ENCODE results near the gene ADAMTS1.
"Not testable (repeated sequence)": the region's sequence is repeated elsewhere in the genome, so short reads cannot be mapped to it uniquely, and the experiment has no call there.

The ADAMTS1 gene

DNA sequence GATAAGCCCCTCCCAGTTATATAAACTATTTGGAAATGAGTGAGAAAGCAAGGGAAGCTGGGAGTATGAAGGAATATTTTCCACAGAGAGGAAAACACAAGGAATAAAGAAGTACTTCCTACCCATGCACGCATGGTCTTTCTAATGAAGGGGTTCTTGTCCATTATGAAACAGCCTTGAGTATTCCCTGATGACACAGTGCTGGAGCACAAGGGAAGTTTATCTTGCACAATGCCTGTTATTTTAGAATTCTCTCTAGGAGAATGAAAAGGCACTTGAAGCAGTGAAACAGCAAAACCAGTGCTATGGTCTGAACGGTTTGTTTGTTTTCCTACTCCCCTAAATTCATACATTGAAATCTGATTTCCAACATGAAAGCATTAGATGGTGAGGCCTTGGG, 38.6 kb upstream of the ADAMTS1 start:
- no peaks in the 10 kb centered on the region for H3K27me3 ChIP-seq (ENCODE audit: insufficient read depth, low read length, poor library complexity)
- no peak overlapping the region for H3K9ac ChIP-seq (ENCODE audit: low read length)
- no peak overlapping the region for H3K4me2 ChIP-seq (ENCODE audit: low read length)
- H3K4ac ChIP-seq (ENCODE audit: low read depth, low read length): no peak overlapping the region
- no peak overlapping the region for H3K23ac ChIP-seq (ENCODE audit: low read length)
- no peak overlapping the region for H2BK5ac ChIP-seq (ENCODE audit: low read length)
- no peak overlapping the region for H3K56ac ChIP-seq (ENCODE audit: low read length)
- no CpG with 5 or more reads among the region's 2 CpGs for WGBS (ENCODE audit: extremely low coverage, insufficient coverage, low lambda C conversion rate)
- no peaks in the 10 kb centered on the region for H3K79me1 ChIP-seq (ENCODE audit: low read length)
- H2BK15ac ChIP-seq (replicated peaks; ENCODE audit: low read depth): no peak overlapping the region
- no peaks in the 10 kb centered on the region for H3K79me2 ChIP-seq (ENCODE audit: control insufficient read depth, insufficient read depth, low read length)
- no peak overlapping the region for H3K4me3 ChIP-seq (ENCODE audit: low read length)
- no peak overlapping the region for H3K18ac ChIP-seq (ENCODE audit: low read length)
- no peak overlapping the region for H4K8ac ChIP-seq (ENCODE audit: low read depth, low read length)
- H2BK120ac ChIP-seq (ENCODE audit: low read depth, low read length): no peak overlapping the region
- no peak overlapping the region for H4K5ac ChIP-seq (ENCODE audit: low read length)
- no peak overlapping the region for H3K27ac ChIP-seq (ENCODE audit: low read depth, low read length)
- no peak for DNase-seq
- H3K36me3 ChIP-seq (ENCODE audit: control insufficient read depth, insufficient read depth, low read length): no peaks in the 10 kb centered on the region
- H3K4me1 ChIP-seq (ENCODE audit: control insufficient read depth, low read depth, low read length): no peaks in the 10 kb centered on the region
- H2AK5ac ChIP-seq (ENCODE audit: low read length): no peak overlapping the region

DNA sequence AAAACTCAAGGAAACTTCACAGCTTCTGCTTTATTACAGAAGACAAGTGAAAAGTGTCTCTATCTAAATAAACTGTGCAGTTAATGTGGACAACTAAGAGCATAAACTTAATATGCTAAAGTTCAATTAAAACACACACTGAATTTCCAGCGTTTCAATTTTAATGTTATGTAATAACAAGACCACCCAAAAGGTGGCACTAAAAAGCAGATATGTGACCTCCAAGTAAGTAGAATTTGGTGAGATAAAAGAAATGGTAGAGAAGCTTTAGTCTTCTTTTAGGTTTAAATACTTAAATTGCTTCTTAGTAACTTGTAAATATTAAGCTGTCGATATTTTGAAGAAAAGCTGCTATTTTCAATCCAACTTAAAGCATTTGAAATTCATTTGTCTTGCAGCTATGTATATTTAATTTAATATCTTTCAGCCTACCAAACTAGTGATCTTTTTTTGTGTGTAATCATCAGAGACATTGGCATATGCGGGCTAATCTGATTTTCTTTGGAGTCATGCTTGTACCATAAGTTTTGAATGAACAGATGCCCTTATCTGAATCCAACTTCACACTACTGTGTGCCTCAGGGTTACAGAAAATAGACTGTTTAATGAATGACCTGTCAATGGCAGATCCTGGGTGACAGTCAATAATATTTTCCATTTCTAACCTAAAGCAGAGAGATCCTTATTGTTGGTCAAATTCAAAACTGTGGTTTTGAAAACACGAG, 36.5 kb upstream of the ADAMTS1 start:
- no CpG with 5 or more reads among the region's 4 CpGs for WGBS (ENCODE audit: extremely low coverage, insufficient coverage, low lambda C conversion rate)

DNA sequence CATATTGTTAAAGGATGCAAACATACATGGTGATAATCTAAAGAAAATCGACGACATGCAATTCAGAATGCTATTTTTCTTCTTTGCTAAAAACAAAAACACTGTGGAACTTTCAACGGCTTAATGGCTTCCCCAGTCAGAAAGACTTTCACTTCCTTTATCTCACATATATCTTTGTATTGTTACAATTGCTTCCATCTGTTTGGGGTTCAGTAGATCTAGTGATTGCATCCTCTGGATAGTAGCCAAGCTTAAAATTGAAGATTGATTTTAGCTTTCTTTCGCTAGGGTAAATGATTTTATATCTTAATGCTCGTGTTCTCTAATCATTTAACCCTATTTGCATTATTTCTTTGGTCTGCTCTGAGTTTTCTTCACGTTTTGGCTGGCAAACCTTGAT, 31.8 kb upstream of the ADAMTS1 start:
- H3K27ac ChIP-seq (ENCODE audit: low read depth, low read length): no peak overlapping the region
- no peak overlapping the region for H2AK5ac ChIP-seq (ENCODE audit: low read length)

More for the DNA sequence above, 36.5 kb upstream of the ADAMTS1 start:
- H3K36me3 ChIP-seq (ENCODE audit: control insufficient read depth, insufficient read depth, low read length): no peaks in the 10 kb centered on the region
- no peaks in the 10 kb centered on the region for H3K4me1 ChIP-seq (ENCODE audit: control insufficient read depth, low read depth, low read length)
- H4K5ac ChIP-seq (ENCODE audit: low read length): no peak overlapping the region
- peak; percentile 32 for DNase-seq
- H3K27ac ChIP-seq (ENCODE audit: low read depth, low read length): no peak overlapping the region
- no peak overlapping the region for H3K56ac ChIP-seq (ENCODE audit: low read length)
- no peak overlapping the region for H4K8ac ChIP-seq (ENCODE audit: low read depth, low read length)
- no peaks in the 10 kb centered on the region for H3K79me2 ChIP-seq (ENCODE audit: control insufficient read depth, insufficient read depth, low read length)
- no peaks in the 10 kb centered on the region for H3K79me1 ChIP-seq (ENCODE audit: low read length)
- no peaks in the 10 kb centered on the region for H3K27me3 ChIP-seq (ENCODE audit: insufficient read depth, low read length, poor library complexity)
- H2BK5ac ChIP-seq (ENCODE audit: low read length): no peak overlapping the region
- no peak overlapping the region for H3K23ac ChIP-seq (ENCODE audit: low read length)
- H2BK15ac ChIP-seq (replicated peaks; ENCODE audit: low read depth): no peak overlapping the region
- no peak overlapping the region for H2BK120ac ChIP-seq (ENCODE audit: low read depth, low read length)
- H3K4me3 ChIP-seq (ENCODE audit: low read length): no peak overlapping the region
- no peak overlapping the region for H2AK5ac ChIP-seq (ENCODE audit: low read length)
- H3K4ac ChIP-seq (ENCODE audit: low read depth, low read length): no peak overlapping the region
- H3K9ac ChIP-seq (ENCODE audit: low read length): no peak overlapping the region
- no peak overlapping the region for H3K4me2 ChIP-seq (ENCODE audit: low read length)
- no peak overlapping the region for H3K18ac ChIP-seq (ENCODE audit: low read length)

DNA sequence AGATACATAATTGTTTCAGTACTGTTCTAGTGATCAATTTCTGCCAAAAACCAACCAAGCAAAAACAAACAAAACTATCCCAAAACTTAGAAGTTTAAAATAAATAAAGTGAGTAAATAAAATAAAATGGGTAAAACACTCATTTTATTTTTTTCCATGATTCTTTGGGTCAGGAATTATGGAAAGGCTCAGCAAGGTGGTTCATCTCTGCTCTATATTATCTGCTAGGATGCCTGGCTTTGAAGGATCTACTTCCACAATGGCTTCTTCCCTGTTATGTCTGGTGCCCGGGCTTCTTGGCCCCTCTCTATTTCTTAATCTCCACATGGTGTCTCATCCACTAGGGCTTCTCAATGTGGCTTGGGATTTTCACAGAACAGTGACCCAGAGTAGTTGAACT, 29.1 kb upstream of the ADAMTS1 start:
- H3K27ac ChIP-seq (ENCODE audit: low read depth, low read length): no peak overlapping the region
- no peak overlapping the region for H3K4me3 ChIP-seq (ENCODE audit: low read length)
- H3K4ac ChIP-seq (ENCODE audit: low read depth, low read length): no peak overlapping the region
- H4K8ac ChIP-seq (ENCODE audit: low read depth, low read length): no peak overlapping the region
- H3K9ac ChIP-seq (ENCODE audit: low read length): no peak overlapping the region
- H3K79me1 ChIP-seq (ENCODE audit: low read length): no peaks in the 10 kb centered on the region
- no peak overlapping the region for H2BK120ac ChIP-seq (ENCODE audit: low read depth, low read length)
- H3K4me2 ChIP-seq (ENCODE audit: low read length): no peak overlapping the region
- H3K79me2 ChIP-seq (ENCODE audit: control insufficient read depth, insufficient read depth, low read length): no peaks in the 10 kb centered on the region
- no peak overlapping the region for H2BK15ac ChIP-seq (replicated peaks; ENCODE audit: low read depth)
- no CpG with 5 or more reads among the region's 1 CpG for WGBS (ENCODE audit: extremely low coverage, insufficient coverage, low lambda C conversion rate)
- H3K27me3 ChIP-seq (ENCODE audit: insufficient read depth, low read length, poor library complexity): no peaks in the 10 kb centered on the region
- no peak overlapping the region for H3K56ac ChIP-seq (ENCODE audit: low read length)
- no peaks in the 10 kb centered on the region for H3K4me1 ChIP-seq (ENCODE audit: control insufficient read depth, low read depth, low read length)
- DNase-seq: no peak
- H3K36me3 ChIP-seq (ENCODE audit: control insufficient read depth, insufficient read depth, low read length): no peaks in the 10 kb centered on the region
- H3K18ac ChIP-seq (ENCODE audit: low read length): no peak overlapping the region
- no peak overlapping the region for H2AK5ac ChIP-seq (ENCODE audit: low read length)
- H2BK5ac ChIP-seq (ENCODE audit: low read length): no peak overlapping the region
- no peak overlapping the region for H3K23ac ChIP-seq (ENCODE audit: low read length)
- no peak overlapping the region for H4K5ac ChIP-seq (ENCODE audit: low read length)

More for the DNA sequence above, 31.8 kb upstream of the ADAMTS1 start:
- Histone ChIP-seq H2BK120ac (ENCODE audit: low read depth, low read length) (no peak overlapping the region), H3K4me2 (ENCODE audit: low read length) (no peak overlapping the region), H4K8ac (ENCODE audit: low read depth, low read length) (no peak overlapping the region), H3K4ac (ENCODE audit: low read depth, low read length) (no peak overlapping the region), H3K9ac (ENCODE audit: low read length) (no peak overlapping the region), H3K27me3 (ENCODE audit: insufficient read depth, low read length, poor library complexity) (no peaks in the 10 kb centered on the region), H3K18ac (ENCODE audit: low read length) (no peak overlapping the region), H3K4me3 (ENCODE audit: low read length) (no peak overlapping the region), H2BK5ac (ENCODE audit: low read length) (no peak overlapping the region), H3K79me1 (ENCODE audit: low read length) (no peaks in the 10 kb centered on the region), H4K5ac (ENCODE audit: low read length) (no peak overlapping the region), H3K56ac (ENCODE audit: low read length) (no peak overlapping the region), H3K36me3 (ENCODE audit: control insufficient read depth, insufficient read depth, low read length) (no peaks in the 10 kb centered on the region), H3K79me2 (ENCODE audit: control insufficient read depth, insufficient read depth, low read length) (no peaks in the 10 kb centered on the region), H3K23ac (ENCODE audit: low read length) (no peak overlapping the region), H3K4me1 (ENCODE audit: control insufficient read depth, low read depth, low read length) (no peaks in the 10 kb centered on the region), H2BK15ac (replicated peaks; ENCODE audit: low read depth) (no peak overlapping the region)
- DNase-seq: no peak
- no CpG with 5 or more reads among the region's 6 CpGs for WGBS (ENCODE audit: extremely low coverage, insufficient coverage, low lambda C conversion rate)

DNA sequence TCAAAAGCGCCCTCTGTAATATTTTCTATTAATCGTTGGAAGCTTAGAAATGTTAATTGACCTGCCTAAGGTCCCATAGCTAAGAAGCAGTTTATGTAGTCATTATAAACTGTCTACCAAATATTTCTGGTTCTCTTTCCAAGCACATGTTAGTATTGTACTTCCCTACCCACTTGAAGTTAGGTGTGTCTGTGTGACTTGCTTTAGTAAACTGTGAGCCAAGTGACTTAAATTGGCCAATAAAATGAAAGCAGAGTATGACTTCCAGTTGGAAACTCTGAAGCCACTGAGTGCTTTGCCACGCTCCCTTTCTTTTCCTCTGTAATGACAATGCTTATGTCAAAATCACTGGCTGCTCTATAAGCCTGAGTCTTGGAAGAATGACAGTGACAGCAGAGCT, 20.6 kb upstream of the ADAMTS1 start:
- Histone ChIP-seq H3K4me1 (ENCODE audit: control insufficient read depth, low read depth, low read length) (no peaks in the 10 kb centered on the region), H2AK5ac (ENCODE audit: low read length) (no peak overlapping the region)
- no CpG with 5 or more reads among the region's 3 CpGs for WGBS (ENCODE audit: extremely low coverage, insufficient coverage, low lambda C conversion rate)

DNA sequence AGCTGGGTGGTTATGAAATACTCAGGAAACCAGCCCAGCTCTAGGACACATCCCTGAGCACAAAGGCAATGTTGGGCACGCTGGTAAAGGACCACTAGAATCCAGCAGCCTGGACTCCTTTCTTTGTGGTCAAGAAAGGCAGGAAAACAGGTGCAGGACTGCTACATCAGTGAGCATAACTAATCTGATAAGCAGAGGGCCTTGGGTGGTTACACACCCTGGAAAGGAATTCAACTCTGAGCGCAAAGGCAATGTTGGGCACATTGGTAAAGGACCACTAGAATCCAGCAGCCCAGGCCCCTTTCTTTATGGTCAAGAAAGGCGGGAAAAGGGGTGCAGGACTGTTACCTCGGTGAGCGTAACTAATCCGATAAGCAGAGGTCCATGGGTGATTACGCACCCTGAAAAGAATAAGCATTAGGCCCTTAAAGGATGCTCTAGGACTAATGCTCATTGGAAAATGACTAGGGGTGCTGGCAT, 11.7 kb upstream of the ADAMTS1 start:
- not testable (repeated sequence) for H3K36me3 ChIP-seq (ENCODE audit: control insufficient read depth, insufficient read depth, low read length); H2BK5ac ChIP-seq (ENCODE audit: low read length); H3K9ac ChIP-seq (ENCODE audit: low read length); H3K56ac ChIP-seq (ENCODE audit: low read length); H4K5ac ChIP-seq (ENCODE audit: low read length); H4K8ac ChIP-seq (ENCODE audit: low read depth, low read length); H3K79me1 ChIP-seq (ENCODE audit: low read length); H3K18ac ChIP-seq (ENCODE audit: low read length); H3K4ac ChIP-seq (ENCODE audit: low read depth, low read length); H2AK5ac ChIP-seq (ENCODE audit: low read length); H2BK120ac ChIP-seq (ENCODE audit: low read depth, low read length); DNase-seq; H2BK15ac ChIP-seq (replicated peaks; ENCODE audit: low read depth); H3K4me3 ChIP-seq (ENCODE audit: low read length); H3K4me1 ChIP-seq (ENCODE audit: control insufficient read depth, low read depth, low read length); H3K4me2 ChIP-seq (ENCODE audit: low read length); H3K23ac ChIP-seq (ENCODE audit: low read length); H3K27ac ChIP-seq (ENCODE audit: low read depth, low read length); H3K27me3 ChIP-seq (ENCODE audit: insufficient read depth, low read length, poor library complexity); H3K79me2 ChIP-seq (ENCODE audit: control insufficient read depth, insufficient read depth, low read length)
- no CpG with 5 or more reads among the region's 7 CpGs for WGBS (ENCODE audit: extremely low coverage, insufficient coverage, low lambda C conversion rate)

More for the DNA sequence above, 20.6 kb upstream of the ADAMTS1 start:
- Histone ChIP-seq H3K36me3 (ENCODE audit: control insufficient read depth, insufficient read depth, low read length) (no peaks in the 10 kb centered on the region), H3K18ac (ENCODE audit: low read length) (no peak overlapping the region), H2BK120ac (ENCODE audit: low read depth, low read length) (no peak overlapping the region), H3K23ac (ENCODE audit: low read length) (no peak overlapping the region), H3K79me1 (ENCODE audit: low read length) (no peaks in the 10 kb centered on the region), H4K5ac (ENCODE audit: low read length) (no peak overlapping the region), H2BK15ac (replicated peaks; ENCODE audit: low read depth) (no peak overlapping the region), H3K4me3 (ENCODE audit: low read length) (no peak overlapping the region), H3K79me2 (ENCODE audit: control insufficient read depth, insufficient read depth, low read length) (no peaks in the 10 kb centered on the region), H2BK5ac (ENCODE audit: low read length) (no peak overlapping the region), H4K8ac (ENCODE audit: low read depth, low read length) (no peak overlapping the region), H3K27ac (ENCODE audit: low read depth, low read length) (no peak overlapping the region), H3K27me3 (ENCODE audit: insufficient read depth, low read length, poor library complexity) (no peaks in the 10 kb centered on the region), H3K4ac (ENCODE audit: low read depth, low read length) (no peak overlapping the region), H3K4me2 (ENCODE audit: low read length) (no peak overlapping the region), H3K56ac (ENCODE audit: low read length) (no peak overlapping the region), H3K9ac (ENCODE audit: low read length) (no peak overlapping the region)
- no peak for DNase-seq

All from mesendoderm (in vitro differentiated cells).